Brain microvascular endothelial cell (primary cell): ENCODE data around the gene PSD4.

ENCODE experiments used
- DNase-seq: peaks from one replicate; pipeline ENCODE4 v3.0.0-alpha.2; 2020
- H3K27ac ChIP-seq: fragments of 250-450 bp; sonication (Bioruptor Pico); 2 replicates; pipeline ENCODE4 v1.5.1; 2020; ENCODE audit warnings: mild to moderate bottlenecking, moderate library complexity
- H3K27me3 ChIP-seq: fragments of 250-450 bp; sonication (Bioruptor Pico); replicated peaks from 2 replicates; pipeline ENCODE4 v1.5.1; 2020; ENCODE audit warnings: mild to moderate bottlenecking
- H3K36me3 ChIP-seq: fragments of 250-450 bp; sonication (Bioruptor Pico); replicated peaks from 2 replicates; pipeline ENCODE4 v1.5.1; 2020; ENCODE audit warnings: mild to moderate bottlenecking
- H3K4me3 ChIP-seq: 2 replicates; pipeline ENCODE4 v1.5.1; 2011; ENCODE audit warnings: low read depth, mild to moderate bottlenecking, control low read depth, low read length, moderate library complexity
- CTCF ChIP-seq: IDR thresholded peaks from 2 replicates; pipeline ENCODE4 v1.5.1; 2011; ENCODE audit warnings: low read depth, mild to moderate bottlenecking, moderate library complexity, low read length, control low read depth, inconsistent platforms; ENCODE audit errors: missing control alignments
- in situ Hi-C: cut with HindIII; loops from 2 replicates; pipeline ENCODE4 v1.10.0; 2017; ENCODE audit warnings: low sequenced_read_pairs, low pct_ligation_motif_present

Gene PSD4

DNA sequence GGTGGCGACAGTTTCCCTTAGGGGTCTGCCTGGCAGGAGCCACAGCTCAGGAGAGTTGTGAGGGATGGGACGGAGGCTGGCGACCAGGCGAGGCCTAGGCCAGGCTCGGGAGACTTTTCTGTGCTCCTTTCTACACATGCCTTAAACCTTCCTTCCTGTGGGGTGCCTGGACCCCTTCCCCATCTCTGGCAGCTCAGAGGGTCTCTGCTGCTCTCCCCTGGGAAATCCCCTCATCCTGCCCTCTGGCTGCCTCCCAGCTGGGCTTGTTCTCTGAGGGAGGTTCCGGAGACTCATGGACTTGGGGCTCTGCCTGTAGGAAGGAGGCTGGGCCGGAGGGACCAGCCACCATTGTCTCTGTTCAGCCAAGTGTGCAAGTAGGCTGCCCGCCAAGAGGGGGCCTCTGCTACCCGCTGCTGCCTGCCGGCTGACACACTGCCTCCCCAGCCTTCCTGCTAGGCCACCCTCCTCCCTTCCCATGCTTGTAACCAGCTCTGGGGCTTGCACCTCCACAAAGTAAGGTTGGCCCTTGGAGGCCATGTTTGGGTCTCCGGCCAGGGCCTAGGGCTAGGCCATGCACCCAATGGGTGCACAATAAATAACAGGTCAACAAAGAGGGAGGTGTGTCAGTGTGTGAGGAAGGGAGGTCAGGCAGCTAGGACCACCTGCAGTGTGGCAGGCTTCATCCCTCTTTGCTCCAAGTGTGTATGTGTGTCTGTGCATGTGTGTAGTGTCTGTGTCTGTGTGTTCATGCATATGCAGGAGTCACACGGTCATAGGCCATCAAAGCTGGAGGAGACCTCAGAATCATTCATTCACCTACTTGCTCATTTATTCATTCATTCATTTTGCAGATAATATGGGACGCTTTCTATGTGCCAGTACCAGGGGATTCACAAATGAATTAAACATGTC lies 28.8 kb downstream of the PSD4 start:
- TF ChIP-seq CTCF = no peak
- Histone ChIP-seq H3K27ac (no peak overlapping the region), H3K4me3 (no peak overlapping the region), H3K36me3 (no peaks in the 10 kb centered on the region), H3K27me3 (no peaks in the 10 kb centered on the region)
- DNase-seq = no peak
- in situ Hi-C loops = no loop called here

DNA sequence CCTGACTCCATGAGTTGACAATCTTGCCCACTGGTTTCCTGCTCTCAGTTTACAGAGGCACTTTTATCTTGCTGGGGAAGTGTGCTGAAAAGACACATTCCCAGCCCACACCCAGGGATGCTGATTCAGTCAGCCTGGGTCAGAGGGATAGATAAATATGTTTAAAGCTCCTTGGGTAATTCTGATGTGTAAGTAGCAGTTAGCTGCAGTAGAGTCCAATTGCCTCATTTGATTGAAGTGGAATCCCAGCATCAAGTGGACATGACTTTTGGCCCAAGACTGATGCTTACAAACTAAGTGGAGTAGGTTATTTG lies 29.4 kb downstream of the PSD4 start:
- peak; percentile 11 for DNase-seq
- no peaks in the 10 kb centered on the region for H3K27me3 ChIP-seq
- no peak for TF ChIP-seq CTCF
- no peaks in the 10 kb centered on the region for H3K36me3 ChIP-seq
- H3K4me3 ChIP-seq = no peak overlapping the region
- in situ Hi-C loops = no loop called here
- H3K27ac ChIP-seq = no peak overlapping the region

DNA sequence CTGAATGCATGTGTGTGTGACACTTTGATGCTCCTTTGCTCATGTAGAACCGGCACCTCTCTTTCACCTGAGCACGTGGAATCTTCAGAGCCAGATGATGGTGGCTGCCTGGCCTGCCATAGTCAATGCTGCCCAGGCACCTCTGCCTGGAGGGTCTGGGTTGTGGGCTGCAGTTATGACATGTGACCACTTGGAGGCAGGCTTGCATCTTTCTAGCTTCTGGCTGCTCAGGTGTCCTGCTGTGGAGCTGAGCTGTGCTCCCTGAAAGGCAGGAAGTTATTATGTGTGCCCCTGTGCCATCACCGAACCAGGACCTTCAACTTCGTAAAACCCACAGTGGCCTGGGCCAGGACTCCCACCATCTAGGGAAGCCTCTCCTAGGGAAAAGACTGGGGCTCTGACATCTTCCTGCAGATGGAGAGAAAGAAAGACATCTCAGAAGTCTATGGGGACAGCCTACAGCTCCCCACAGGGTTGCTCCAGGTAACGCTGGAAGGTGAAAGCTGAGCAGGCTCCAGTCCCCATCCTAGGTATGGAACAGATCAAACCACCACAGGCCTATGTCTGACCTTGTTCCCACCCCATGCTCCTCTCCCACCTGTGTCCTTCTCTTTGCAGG lies 30.2 kb downstream of the PSD4 start:
- peak; percentile 65 for DNase-seq
- in situ Hi-C loops = no loop called here
- no peaks in the 10 kb centered on the region for H3K36me3 ChIP-seq
- no peak overlapping the region for H3K4me3 ChIP-seq
- H3K27ac ChIP-seq = no peak overlapping the region
- peak; percentile 94 for TF ChIP-seq CTCF
- no peaks in the 10 kb centered on the region for H3K27me3 ChIP-seq

DNA sequence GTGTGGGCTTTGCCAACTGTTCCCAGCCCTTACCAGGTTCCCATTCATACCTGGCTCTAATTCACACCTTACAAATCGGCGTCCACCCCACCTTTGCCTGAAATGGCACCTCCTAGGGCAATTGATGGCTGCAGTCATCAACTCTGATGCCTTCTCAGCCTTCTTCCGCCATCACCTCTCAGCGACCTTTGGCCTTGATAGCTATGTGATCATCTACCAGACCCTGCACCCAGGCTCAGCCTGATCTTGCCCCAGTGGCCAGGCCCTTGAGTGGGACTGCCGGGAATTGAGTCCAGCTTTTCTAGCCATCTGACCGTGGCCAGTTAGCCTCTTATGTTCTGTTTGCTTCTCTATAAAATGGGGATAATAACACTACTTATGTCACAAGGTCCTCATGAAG lies 32.5 kb downstream of the PSD4 start:
- in situ Hi-C loops = no loop called here
- DNase-seq = no peak
- no peaks in the 10 kb centered on the region for H3K27me3 ChIP-seq

GRCh38 chr2:113207021-113207420 lies 33.2 kb downstream of the PSD4 start:
- Histone ChIP-seq H3K4me3 (no peak overlapping the region), H3K27ac (no peak overlapping the region), H3K36me3 (no peaks in the 10 kb centered on the region), H3K27me3 (no peaks in the 10 kb centered on the region)
- no peak for TF ChIP-seq CTCF
- in situ Hi-C loops = no loop called here
- no peak for DNase-seq

More for the DNA sequence above, 32.5 kb downstream of the PSD4 start:
- H3K27ac ChIP-seq = no peak overlapping the region
- no peak for TF ChIP-seq CTCF
- no peak overlapping the region for H3K4me3 ChIP-seq
- H3K36me3 ChIP-seq = no peaks in the 10 kb centered on the region

GRCh38 chr2:113208396-113208795 lies 34.6 kb downstream of the PSD4 start:
- H3K27ac ChIP-seq = no peak overlapping the region
- no peak for DNase-seq
- H3K4me3 ChIP-seq = no peak overlapping the region
- TF ChIP-seq CTCF = no peak
- H3K36me3 ChIP-seq = no peaks in the 10 kb centered on the region
- H3K27me3 ChIP-seq = no peaks in the 10 kb centered on the region
- in situ Hi-C loops = no loop called here
